HCEC 1CT (cell line): ENCODE results near the gene KCND3.

Experiments
- DNase-seq: peaks from one replicate; pipeline ENCODE4 v3.0.0-alpha.2; 2017

KCND3 gene

DNA sequence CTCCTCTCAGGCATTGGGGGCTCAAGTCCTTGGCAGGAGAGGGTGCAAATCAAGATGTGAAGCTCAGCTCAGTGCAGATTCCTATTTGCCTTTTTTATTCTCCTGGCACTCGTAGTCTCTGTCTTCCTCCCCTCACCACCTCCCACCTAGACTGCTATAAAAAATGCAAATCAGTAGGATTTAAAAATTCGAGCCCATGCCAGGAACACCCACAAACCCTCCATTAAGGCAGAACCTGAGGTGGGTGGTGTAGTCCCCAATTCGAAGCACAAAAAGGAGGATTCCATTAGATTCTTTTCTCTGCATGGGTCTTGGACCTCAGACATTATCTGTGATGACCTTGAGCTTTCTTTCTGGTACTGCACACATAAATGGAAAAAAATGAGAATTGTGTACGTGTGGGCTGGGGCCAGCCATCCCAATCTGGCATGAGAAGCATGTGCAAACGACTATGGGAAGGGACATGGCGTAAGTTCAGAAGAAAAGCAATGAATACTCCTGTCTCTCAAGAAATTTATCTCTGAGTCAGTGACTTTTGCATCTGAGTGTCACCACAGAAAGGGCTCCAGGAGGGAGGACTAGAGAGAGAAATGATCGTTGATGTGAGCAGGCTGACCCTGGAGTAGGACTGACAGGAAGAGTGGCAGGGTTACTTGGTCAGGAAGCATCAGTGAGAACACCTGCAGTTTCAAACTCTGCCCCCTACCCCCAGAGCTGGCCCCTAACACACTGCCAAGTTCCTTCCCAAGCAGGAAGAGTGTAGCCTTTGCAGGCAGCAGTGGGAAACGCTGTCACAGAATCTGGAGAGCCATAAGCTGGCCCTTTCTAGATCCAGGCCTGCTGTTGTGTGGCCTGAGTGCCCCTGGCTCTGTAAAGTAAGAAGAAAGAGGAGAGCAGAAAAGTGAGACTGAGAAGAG lies 252.0 kb downstream of the KCND3 start:
- no peak for DNase-seq

DNA sequence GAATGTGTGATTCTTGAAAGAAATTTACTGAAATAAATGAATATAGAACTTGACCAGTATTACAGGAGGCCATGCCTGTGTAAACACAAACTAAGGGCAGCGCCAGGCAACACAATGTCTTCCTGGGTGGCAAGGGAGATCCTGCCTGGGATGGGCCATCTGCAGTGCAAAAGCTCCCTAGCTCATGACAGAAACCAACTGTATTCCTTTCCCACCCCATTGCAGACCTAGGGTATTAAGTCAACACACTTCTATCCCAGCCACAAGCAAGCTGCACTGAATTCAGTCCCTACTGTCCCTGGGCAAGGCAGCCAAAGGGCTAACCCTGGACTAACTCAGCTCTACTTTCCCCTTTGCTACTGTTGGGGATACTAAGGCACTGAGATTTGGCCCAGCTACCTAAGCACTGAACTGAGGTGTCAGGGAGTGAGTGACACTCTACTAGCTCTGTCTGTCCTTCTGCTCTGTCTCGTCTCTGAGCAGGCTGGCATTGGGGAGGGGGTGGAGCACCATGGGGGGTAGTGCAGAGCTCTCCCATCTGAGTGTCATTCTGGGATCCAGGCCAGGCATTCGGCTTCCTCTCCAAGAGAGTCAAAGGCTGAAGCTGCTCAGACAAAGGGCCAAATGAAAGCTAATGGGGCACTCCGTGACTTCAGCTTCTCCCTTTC lies 252.8 kb downstream of the KCND3 start:
- DNase-seq, result no peak

DNA sequence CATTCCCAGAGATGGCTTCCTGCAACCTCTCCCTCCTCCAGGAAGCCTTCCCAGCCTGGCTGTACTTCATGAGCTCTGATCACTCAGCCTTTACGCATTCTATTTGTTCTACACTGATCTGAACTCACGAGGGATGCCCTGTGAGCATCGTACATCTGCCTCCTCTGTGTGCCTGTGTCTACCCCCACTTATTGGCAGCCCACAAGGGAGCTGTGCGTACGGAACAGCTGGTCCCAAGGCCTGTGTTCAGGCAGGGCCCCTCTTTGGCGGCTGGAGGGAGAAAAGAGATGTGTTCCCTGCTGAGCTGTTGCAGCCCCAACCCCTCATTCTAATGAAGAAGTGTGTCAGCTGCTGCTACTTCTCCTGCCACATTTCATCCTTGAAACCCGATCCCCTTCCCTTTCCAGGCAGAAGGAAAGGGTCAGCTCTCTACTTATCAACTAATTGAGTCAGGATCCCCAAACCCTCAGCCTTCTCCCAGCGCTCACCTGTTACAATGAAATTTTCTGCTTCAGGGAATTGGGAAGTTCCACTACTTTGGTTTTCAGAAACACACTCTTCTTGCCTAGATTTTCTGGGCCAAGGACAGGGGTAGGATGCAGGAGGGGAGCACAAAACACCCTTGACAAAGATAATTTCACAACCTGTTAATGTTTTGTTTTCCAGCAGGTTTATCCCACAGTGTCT lies 253.5 kb downstream of the KCND3 start:
- no peak for DNase-seq

DNA sequence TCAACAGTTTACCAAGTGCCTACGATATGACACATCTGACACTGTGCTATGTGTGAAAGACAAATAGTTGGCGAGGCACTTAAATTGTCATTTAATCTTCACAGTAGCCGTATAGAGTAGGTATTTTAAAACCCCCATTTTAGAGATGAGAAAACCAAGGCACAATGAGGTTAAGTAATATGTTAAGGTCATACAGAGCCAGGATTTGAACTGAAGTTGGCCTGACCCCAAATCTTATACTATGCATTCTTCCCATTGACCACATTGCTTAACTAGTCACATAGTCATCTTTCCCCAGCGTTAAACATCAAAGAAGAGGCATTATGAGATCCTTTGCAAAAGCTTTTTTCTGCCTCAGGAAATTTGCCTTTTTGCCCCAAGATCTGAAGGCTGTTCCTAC lies 254.1 kb downstream of the KCND3 start:
- DNase-seq, result no peak

DNA sequence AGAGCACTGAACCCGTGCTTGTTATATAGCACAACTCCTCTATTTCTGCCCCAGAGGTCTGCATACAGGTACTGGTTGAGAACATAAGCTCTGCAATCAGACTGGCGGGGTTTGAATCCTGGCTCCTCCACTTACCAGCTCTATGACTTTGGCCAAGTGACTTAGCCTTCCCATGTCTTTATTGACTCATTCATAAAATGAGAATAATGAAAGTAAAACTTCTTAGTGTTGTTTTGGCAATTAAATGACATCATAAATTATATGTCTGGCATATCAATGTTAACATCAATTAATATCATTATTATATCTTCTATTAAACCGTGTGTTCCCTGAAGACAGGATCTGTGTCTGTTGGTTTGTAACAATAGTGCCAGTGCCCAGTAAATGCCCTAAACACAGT lies 254.6 kb downstream of the KCND3 start:
- DNase-seq, result no peak

DNA sequence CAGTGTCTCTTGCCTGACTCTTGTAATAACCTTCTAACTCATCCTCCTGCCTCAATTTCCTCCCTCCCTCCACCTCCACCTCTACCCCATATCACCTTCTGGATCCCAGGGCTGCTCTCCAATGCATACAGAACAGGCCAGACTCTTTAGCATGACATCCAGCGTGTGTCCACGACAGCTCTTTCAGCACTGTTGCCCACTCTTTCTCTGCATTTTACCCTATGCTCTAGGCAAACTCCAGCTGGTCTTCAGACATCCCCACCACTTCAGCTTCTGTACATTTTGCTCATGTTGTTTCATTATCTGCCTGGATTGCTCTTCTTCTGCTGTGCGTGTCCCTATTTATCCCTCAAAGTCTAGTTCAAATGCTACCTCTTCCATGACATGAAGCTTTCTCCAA lies 255.0 kb downstream of the KCND3 start:
- DNase-seq, result no peak

DNA sequence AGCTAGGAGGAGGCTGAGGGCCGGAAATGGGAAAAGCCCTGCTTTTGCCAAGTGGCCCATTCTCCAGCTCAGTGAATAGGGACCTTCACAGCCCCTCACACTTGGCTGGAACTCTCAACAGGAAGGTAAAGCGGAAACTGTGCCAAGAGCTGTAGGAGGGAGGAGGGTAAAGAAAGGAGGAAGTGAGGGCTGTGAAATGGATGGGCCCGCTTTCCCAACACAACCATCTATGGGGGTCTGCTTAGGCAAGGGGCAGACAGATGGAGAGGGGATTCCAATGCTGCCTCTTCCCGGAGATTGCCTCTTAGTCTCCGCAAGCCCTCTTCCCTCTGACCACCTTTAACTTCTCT lies 255.5 kb downstream of the KCND3 start:
- DNase-seq, result no peak

DNA sequence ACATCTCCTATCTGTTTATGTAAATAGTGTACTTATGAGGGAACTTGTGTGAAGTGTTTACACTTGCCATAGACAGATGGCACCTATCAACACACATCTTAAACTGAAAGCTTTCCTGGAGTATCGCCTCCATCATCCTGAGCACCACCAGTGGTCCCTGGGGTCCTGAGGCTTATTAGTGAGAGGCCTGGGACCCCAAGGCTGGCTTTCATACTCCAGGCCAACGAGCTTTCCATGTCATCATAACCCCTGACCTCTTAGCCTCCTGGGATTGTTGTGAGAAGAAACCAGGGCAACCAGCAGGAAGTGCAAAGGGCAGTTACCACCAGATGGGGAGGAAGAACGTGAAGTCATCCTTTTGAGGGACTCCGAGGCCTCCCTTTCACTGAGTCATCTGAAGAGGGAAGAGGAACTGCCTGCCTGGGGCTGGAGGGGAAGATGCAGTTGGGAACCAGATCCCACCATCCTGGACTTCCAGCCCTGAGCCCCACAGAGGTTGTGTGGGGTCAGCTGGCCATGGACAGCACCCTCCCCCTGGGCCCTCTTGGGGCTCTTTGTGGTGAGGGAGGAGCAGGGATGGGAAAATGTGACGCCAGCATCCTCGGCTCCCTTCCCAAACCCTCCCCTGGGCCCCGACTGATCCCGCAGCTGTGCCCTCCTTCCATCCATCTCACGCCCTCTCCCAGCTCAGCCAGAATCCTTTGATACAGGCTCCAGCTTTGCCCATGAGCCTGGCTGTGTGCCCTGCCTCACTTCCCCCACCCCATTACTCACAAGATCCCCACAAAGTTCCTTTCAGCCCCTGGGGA lies 256.1 kb downstream of the KCND3 start:
- peak; percentile 99 for DNase-seq

DNA sequence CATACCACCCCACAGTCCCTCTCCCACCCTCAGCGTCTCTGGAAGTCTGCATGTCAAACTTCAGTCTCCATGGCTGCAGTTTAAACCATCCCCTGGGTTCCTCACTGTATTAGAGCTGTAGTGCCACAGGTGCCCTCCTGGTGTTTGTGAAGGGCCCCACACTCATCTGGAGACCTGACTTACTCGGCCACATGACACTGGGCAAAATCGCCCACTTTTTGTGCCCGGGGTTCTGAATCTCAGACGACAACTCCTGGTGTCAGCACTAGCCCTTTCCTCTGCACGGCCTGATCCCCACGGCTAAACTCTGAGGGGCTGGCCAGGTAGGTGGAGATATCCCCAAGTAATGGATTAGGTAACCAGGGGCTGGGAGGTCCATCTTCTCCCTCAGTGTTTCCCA lies 256.8 kb downstream of the KCND3 start:
- no peak for DNase-seq

DNA sequence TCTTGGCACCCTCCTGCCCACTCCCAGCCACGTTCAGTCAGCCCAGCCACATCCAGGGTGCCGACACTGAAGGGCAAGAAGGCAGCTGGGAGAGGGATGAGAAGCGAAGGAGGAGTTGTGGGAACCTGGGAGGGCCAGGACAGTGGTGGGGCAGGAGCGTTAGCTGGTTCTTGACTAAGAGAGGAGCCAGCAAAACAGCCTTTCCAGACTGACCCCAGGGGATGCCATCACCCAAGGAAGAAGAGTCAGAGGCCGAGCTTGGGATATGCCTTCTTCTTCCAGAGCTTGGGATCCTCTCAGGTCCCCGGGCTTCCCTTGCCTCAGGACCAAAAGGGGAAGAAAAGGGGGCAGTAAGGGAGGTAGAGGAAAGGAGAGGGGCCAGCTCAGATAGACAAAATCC lies 257.5 kb downstream of the KCND3 start:
- DNase-seq, result no peak

DNA sequence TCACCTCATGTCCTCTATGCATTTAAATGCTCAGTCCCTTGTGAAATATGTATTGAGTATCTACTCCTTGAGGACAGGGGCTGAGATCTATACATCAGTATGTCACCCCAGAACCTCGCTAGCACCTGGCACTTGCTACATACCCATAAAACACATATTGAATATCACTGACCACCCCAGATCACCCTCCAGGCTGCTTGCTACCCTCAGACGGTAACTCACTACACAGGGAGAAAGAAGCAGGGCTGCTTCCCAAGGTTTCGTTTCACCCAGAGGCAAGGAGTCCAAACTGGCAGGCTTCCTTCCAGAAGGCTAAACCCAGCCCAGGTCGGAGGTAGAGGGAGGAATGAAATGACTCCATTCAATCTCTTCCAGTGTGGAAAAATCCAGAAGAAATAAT lies 258.8 kb downstream of the KCND3 start:
- DNase-seq, result no peak

DNA sequence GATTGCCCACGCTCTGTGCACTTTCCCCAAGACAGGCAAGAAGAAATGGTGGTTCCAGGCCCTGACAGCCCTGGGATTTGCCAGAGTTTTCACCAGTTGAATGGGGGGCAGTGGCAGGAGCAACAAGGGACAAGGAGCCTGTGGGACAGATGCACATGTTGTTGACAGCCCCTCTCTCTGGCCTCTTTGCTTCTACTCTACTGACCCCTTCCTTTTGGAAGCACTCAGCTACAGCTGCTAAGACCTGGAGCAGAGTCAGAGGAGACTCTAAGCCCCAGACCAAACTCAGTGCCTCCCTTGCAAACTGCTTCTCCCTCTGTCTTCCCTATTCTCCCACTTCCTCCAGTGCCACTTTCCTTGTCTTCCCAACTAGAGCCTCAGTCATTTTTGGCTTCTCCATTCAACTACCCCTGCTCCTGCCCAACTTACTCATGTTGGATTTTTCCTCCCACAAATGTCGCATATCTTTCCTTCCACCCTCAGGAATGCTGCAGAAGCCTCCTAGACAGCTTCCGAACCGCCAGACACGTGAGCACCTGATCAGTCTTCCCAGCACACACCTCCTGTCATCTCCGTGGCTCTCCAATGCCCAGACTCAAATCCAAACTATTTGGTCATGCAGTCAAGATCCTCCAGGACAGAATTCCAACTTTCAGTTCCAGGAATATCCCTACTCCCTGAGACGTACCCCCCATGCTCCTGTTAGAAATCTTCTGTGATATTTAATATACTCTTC lies 259.4 kb downstream of the KCND3 start:
- DNase-seq, result no peak

DNA sequence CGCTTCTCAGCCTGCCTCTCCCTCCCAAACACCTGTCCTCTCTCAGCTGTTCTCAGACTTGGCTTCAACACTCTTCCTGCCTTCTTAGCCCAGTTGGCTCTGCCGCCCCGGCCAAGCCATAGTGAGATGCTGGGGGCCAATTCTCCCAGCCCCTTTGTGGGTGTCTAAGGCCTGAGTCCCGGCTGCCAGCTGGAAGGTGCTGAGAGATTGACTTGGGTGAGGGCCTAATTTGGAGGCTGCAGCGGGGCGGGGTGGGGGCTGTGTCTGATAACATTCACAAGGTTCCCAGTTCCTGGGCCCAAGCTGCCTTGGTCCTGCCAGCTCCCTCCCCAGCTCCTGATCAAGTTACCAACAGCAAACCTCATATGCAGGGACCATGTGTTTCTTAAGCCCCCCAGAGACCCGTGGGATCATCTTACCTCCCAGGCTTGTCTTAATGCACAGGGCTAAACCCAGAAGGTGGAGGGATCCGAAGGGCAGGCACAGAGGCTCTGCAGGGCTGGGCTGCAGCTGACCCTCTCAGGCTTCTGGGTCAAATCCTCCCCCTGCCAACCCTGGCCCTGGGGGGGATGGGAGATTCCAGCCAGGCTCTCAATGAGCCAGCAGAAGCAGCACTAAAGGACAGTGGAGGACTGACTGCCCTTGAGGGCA lies 260.1 kb downstream of the KCND3 start:
- DNase-seq, result no peak

DNA sequence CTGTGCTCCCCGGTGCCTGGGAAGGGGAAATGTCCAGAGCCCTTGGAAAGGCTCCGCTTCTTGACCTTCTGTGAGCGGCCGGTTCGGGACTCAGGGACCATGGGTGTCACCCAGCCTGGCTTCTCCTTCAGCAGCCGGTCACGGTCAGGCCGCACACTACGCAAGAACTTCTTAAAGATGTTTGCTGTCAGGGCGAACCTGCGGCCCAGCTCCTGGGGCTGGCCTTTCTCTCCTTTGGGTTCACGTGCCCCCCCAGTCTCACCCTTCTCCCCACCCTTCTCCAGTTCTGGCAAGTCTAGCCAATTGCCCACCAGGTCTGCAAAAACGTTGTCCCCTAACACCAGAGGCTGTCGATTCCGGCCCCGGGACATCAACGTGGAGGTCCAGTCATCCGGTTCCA lies 262.4 kb downstream of the KCND3 start:
- DNase-seq, result no peak

DNA sequence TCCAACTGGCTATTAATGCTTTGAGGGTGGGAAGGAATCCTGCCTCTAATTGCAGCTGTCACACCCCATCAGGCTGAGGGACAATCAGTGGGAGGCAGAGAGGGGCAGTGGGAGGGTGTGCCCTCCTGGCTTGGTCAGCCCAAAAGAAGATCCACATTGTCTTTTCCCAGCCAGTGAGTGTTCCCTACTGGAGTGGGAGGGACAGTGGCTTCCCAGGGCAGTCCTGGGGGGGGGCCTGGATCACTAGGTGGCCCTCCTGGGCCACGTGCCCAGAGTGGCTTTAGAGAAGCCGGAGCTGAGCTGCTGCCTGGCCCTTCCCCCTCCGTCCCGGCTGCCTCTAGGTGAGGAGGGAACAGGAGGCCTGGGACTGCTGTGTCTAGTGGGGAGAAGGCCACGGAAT lies 264.3 kb downstream of the KCND3 start:
- no peak for DNase-seq

DNA sequence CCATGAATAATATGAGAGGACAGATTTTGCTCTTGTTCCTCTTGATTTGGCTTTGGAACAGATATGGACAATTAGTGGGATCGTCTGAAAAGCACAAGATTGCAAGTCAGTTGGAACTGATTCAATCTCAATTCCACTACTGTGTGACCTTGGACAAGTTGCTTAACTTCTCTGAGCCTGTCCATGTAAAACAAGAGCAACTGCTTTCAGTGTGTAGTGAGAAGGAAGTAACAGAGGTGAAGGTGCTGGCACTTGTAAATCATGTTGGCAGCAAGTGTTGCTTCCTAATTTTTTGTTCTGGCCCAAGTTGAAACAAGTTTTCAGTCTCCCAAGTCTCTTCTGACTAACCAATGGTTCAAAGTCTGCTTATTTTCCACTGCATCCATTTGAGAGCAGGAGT lies 265.6 kb downstream of the KCND3 start:
- DNase-seq, result no peak

DNA sequence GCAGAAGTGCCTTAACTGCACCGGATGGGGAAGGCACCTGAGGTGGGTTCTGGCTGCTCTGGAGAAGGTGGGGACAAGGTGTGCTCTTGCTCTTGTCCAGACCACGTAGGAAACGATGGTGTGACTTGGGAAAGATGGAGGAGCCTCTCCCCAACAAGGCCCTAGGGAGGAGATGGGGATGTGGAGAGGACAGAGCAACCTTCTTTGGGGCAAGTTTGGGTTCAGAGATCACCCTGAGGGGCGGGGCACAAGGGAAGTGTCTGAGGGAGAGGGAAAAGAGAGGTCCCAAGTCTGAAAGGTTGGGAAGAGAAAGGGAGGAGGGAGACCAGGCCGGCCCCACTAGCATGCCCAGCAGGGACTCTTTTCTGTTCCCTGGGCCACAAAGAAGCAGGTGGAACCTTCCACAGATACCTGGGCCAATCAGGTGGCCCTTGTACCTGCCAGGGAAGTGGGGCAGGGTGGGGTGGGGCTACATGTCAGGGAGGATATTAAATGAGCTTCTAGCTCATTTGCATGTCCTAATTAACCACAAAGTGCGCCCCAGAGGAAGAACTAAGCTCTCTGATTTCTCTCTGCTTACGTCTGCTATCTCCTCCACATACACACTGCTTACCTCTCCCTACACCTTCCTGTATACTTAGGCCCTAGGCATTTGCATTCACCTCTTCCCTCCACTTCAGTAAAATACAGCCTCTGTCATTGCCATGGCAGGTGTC lies 266.2 kb downstream of the KCND3 start:
- no peak for DNase-seq

DNA sequence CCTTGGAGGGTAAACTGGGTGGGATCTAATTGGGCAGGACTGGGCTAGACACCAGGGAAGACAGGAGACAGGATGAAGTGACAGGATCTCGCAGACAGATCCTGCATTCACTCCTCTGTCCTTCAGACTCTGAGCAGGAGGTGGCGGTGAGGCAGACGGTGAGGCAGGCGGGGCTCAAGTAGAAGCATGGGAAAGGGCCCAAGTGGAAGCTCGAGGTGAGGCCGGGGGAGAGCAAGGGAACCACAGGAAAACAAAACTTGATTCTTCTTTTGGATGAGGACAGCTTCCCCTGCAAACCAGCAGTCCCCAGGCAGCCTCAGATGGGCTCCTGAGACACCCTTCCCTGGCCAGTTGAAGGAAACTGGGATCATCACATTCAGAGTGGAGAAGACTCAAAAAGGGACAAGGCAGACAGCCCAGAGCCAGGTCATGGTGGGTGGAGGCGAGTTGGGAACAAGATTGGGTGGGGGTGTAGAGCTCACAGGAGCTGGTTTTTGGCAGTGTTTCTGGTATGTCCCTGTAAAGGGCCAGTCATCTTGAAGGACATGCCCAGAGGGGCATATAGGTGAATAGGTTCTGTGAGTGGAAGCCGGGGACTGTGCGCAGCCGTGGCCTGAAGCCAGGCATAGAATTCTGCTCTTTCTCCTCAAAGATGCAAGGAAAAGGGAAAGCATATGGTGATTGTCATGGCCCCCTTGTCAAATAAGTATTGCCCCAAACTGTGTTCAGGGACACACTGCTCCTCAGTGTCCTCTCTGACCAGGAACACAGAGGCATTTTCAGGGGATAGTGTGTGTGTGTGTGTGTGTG lies 268.3 kb downstream of the KCND3 start:
- DNase-seq, result no peak
